HG02938 (cell line): ENCODE results near the gene ZNF322.

Experiments used
- ATAC-seq: cut with Tn5 transposase; IDR thresholded peaks from one replicate; pipeline ENCODE4 v1.9.1; 2021; ENCODE audit warnings: mild to moderate bottlenecking, moderate library complexity; ENCODE audit not compliant: unreplicated experiment

Gene ZNF322

GRCh38 chr6:26613689-26614683 lies 45.6 kb downstream of the ZNF322 start:
- ATAC-seq: no peak

- ATAC-seq: no peak
Observed at GRCh38 chr6:26613201-26613600, 46.3 kb downstream of the ZNF322 start.

GRCh38 chr6:26611599-26611998 lies 47.9 kb downstream of the ZNF322 start:
- ATAC-seq: no peak

GRCh38 chr6:26609463-26609862 lies 50.1 kb downstream of the ZNF322 start:
- ATAC-seq: no peak

- peak; percentile 72 for ATAC-seq
Observed at GRCh38 chr6:26607434-26608230, 51.9 kb downstream of the ZNF322 start.

- ATAC-seq: no peak
Observed at GRCh38 chr6:26604797-26605196, 54.7 kb downstream of the ZNF322 start.

- no peak for ATAC-seq
Observed at GRCh38 chr6:26604026-26604425, 55.5 kb downstream of the ZNF322 start.

GRCh38 chr6:26602262-26602661 lies 57.3 kb downstream of the ZNF322 start:
- no peak for ATAC-seq

GRCh38 chr6:26600759-26601158 lies 58.8 kb downstream of the ZNF322 start:
- ATAC-seq: no peak

- no peak for ATAC-seq
Observed at GRCh38 chr6:26599591-26599990, 60.0 kb downstream of the ZNF322 start.

- ATAC-seq: no peak
Observed at GRCh38 chr6:26599134-26599533, 60.4 kb downstream of the ZNF322 start.

- no peak for ATAC-seq
Observed at GRCh38 chr6:26598267-26598666, 61.3 kb downstream of the ZNF322 start.

GRCh38 chr6:26597821-26598220 lies 61.7 kb downstream of the ZNF322 start:
- no peak for ATAC-seq

GRCh38 chr6:26597389-26597766 lies 62.2 kb downstream of the ZNF322 start:
- ATAC-seq: no peak

GRCh38 chr6:26596579-26597388 lies 62.8 kb downstream of the ZNF322 start, which contains the start of gene ABT1:
ABT1 (plus strand) TSS chr6:26596953; CDS start chr6:26596983, 30 bp downstream.
- peak; percentile 80 for ATAC-seq

GRCh38 chr6:26595669-26596269 lies 63.8 kb downstream of the ZNF322 start:
- no peak for ATAC-seq

GRCh38 chr6:26594730-26595632 lies 64.6 kb downstream of the ZNF322 start:
- no peak for ATAC-seq

- no peak for ATAC-seq
Observed at GRCh38 chr6:26594131-26594498, 65.4 kb downstream of the ZNF322 start.
